GM19455 (cell line): ENCODE results near the gene ZNF185.

Source experiments
- ATAC-seq: cut with Tn5 transposase; IDR thresholded peaks from one replicate; pipeline ENCODE4 v1.9.1; 2021; ENCODE audit not compliant: unreplicated experiment

The ZNF185 gene

DNA sequence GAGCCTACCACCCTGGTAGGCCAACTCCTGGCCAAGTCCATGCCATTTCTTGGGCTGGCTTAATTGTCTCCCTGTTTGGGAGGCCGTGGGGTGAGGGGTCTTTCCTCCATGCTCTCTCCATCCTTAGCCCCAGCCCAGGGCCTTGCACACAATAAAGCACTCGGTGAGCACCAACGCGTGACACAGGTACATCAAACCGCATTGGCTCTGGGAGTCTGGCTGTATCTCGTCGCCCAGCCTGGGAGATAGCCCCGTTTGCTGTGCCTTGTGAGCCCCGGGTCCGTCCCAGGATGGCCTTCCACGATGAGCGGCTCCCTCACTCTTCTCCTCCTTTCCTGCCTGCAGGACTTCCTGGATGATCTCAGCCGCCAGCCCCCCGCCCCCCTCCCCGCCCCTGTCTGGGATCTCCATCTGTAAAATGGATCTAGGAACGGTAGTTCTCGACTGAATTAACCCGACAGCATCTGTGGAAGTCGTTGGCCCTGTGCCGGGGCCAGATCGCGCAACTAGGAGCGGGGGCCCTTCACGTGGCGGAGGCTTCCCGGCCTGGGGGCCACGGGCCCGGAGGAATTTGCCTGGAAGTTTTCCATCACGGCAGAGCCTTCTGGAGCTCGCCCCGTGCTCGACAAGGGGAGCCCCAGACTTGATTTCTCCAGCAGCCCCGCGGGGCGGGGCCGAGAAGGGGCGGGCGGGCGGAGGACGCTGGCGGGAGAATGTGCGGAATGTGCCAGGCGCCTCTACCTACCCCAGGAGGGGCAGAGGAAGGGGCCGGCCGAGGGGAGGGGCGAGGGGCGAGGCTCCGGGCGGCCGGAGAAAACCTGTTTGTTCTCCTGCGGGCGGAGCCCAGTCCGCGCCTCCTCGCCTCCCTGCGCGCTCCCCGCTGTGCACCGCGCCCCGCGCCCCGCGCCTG, at the start of gene ZNF185:
Gene ZNF185, plus strand, starts transcription at position 846 of the 910 bp plus-strand sequence. CDS start 16,423 bp downstream, outside the sequence.
- no peak for ATAC-seq

DNA sequence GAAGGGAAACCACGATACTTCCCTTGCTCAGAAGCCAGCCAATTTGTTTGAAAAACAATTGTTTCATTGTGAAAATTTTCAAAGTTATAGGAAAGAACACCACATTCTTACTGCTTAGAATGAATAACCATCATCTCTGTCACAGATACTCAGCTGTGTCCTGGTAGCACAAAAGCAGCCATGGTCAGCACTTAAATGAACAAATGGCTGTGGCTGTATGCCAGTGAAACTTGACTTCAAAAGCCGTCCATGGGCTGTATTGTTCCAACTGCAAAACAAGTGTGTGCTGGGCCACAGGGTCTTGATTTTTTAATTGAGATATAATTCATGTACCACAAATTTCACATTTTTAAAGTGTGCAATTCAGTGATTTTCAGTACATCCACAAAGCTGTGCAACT, 47.4 kb upstream of the ZNF185 start:
- no peak for ATAC-seq

DNA sequence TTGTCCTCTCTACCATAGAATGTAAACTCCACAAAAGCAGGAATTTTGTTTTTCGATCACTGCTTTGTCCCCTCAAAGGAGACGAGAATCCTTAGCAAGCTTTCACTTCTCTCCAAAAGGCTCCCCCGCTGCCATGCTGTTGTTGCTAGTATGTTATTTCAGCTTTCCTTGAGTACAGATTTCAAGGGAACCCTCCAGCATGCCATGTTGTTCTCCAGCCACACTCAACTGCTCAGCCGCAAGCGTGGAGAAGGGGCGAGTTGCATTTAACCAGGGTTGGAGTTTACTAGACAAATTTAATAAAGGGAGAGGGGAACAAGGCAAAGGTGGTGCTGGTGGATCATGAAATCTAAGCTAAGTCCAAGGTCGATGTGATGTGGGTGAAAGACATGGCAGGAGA, 43.9 kb upstream of the ZNF185 start:
- ATAC-seq, result no peak

DNA sequence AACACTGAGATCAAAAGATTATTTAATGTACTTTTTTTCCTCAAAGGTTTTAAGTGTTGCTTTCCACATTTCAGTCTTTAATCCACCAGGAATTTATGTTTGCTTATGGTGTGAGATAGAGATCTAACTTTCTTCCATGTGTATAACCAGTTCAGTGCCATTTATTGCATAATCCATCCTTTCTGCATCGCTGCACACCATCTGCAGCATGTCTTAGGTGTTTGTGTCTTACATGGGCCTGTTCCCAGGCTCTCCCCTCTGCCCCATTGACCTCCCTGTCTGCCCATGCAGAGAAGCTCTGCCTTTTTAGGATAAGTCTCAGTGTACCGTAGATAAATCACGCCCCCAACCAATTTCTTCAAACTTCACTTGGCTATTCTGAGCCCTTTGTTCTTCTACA, 36.8 kb upstream of the ZNF185 start:
- ATAC-seq, result no peak

DNA sequence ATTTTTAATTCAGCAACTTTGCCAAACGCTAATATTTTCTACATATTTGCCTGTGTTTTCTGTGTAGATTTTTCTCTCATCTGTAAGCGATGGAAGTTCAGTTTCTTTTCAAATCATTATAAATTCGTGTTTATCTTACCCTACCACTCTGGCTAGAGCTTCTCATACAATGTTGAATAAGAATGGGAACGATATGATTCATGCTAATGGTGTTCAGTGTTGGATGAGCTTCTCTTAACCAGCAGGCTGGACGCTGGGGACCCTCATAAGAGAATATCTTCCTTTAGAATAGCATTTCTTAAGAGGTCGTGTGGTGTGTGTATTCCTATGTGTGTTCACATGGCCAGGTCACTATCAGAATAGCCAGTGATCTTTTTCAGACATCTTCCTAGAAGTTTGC, 36.0 kb upstream of the ZNF185 start:
- no peak for ATAC-seq

DNA sequence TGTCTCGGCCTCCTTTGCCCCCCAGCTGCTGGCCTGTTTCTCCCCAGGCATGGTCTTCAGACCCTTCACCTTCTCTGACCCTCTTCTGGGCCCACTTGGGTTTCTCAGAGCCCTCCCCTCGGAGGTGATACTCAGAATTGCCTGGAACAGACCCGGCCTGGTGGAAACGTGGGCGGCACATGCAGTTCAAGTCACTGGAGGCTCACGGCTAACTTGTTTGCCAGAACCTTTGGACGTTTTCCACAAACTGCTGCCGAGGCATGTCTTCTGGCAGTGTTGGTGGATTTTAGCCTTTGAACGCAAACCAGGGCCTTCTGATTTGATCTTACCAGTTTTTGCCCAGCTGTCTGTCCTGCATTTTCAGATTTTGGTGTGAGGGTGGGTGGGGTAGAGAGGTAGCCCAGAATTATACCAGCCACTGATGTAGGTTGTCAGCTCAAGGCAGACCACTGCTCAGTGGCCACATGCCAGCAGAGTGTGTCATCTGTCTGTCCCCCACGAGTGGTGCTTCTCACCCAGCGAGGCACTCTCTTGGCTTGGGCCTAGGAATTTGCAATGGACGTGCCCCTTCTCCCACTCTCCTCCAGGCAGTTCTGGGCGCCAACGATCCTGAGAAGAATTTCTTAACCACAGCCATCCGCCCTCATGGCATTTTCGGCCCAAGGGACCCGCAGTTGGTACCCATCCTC, 32.5 kb upstream of the ZNF185 start:
- no peak for ATAC-seq

DNA sequence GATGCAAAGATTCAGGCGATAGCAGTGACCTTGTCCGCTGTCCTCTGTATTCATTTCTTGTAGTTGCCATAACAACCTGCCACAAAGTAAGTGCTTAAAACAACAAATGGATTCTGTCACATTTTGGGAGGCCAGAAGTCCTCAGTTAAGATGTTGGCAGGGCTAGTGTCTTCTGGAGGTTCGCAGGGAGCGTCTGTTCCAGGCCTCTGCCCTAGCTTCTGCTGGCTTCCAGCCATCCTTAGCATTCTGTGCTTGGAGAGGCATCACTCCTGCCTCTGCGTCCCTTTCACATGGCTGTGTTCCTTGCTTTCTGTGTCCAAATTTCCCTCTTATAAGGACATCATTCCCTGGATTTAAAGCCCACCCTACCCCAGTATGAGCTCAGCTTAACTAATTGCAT, 31.5 kb upstream of the ZNF185 start:
- ATAC-seq, result no peak

DNA sequence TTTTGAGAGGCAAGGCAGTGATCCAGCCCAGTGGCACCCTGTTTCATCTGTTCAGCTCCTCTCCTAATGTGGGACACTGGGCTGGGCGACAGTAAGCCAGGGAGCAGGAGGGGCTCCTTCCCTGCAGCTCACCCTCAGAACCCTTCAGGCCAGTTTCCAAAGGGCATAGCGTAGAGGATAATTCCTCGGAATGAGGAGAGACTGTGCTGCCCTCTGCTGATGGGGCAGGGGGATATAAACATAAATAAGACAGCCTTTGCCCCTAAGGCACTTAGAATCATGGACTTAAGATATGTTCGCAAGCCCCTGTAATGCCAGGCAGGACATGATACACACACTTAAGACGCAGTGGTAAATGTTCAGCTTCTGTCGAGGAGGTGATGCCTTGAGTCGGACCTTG, 27.9 kb upstream of the ZNF185 start:
- ATAC-seq, result no peak

DNA sequence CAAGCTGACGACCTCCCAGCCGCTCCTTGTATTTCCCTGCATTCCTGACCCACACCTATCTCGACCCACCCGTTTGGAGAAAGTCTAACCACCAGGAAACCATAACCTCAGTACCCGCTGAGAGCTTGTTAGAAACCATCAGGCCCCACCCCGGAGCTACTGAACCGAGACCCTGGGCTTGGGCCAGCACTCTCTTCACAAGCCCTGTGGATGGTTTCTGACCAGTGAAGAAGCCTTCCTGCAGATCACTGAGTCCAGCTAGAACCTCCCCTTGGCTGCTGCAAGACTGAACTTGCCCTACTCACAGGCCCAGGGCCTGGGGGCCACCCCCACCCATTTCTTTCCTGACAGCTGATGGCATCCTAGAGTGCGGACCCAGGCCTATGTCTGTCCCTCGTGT, 26.6 kb upstream of the ZNF185 start:
- no peak for ATAC-seq

DNA sequence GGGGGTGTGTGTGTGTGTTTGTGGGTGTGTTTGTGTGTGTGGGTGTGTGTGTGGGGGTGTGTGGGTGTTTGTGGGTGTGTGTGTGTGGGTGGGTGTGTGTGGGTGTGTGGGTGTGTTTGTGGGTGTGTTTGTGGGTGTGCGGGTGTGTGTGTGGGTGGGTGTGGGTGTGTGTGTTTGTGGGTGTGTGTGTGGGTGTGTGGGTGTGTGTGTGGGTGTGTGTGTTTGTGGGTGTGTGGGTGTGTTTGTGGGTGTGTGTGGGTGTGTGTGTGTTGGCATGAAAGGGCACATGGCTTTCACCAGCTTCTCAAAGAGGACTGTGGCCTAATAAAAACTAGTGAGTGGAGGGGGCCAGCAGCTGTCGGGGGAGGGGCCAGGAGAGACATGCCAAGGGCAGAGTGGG, 25.3 kb upstream of the ZNF185 start:
- no peak for ATAC-seq

DNA sequence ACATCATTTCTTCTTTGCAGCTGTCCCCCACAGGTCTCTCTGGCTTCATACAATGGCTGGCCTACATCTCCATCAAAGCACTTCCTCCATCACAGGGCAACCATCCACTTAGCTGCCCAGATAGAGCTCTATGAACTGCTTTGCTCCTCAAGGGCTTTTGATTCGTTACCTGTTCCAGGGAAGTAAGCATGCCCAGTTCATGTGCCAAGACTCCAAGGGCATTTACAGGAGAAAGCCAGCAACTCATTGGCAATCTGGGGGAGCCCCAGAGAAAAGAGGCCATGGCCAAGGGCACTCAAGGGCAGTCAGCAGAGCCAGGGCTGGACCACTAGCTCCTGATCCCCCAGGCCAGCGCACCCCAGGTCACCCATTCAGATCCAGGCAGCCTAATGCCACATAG, 24.5 kb upstream of the ZNF185 start:
- no peak for ATAC-seq

DNA sequence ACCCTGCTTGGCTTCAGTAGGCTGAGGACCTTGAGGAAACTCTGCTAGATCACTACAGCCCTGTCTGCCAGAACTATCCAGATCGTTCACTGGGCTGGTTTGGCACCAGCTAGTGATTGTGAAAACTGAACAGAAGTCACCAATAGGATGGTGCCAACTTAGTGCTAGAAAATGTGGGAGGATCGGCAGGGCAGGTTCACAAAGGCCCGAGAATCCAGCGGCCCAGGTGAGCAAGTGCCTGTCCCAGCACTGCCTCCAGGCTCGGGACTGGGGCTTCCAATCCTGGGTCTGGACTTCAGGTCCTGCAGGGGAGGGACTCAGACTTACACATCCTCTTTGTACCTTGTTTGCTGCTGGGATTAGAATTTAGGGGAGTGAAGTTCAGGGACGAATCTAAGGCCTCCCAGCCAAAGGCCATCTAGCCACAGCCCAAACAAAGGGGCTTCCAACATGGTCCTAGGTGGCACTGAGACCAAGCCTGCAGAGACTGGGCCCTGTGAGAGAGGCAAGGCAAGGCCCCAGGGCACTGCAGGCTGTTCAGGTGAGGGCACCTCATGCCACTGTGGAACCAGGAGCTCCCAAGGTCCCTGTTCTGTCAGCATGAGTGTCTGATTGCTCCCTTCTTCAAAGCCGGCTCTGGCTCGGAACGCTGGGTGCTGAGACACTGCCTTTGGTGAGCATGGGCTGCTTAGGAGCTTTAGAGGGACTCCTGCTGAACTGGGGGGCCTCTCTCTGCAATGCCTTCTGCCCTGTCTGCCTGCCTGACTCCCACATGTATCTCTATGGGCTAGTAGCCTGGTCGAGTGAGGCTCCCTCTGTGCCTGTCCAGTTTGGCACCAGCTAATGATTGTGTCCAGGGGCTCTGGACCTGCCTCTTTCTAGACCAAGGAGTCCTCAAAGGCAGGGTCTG, 20.7 kb upstream of the ZNF185 start:
- ATAC-seq, result no peak

DNA sequence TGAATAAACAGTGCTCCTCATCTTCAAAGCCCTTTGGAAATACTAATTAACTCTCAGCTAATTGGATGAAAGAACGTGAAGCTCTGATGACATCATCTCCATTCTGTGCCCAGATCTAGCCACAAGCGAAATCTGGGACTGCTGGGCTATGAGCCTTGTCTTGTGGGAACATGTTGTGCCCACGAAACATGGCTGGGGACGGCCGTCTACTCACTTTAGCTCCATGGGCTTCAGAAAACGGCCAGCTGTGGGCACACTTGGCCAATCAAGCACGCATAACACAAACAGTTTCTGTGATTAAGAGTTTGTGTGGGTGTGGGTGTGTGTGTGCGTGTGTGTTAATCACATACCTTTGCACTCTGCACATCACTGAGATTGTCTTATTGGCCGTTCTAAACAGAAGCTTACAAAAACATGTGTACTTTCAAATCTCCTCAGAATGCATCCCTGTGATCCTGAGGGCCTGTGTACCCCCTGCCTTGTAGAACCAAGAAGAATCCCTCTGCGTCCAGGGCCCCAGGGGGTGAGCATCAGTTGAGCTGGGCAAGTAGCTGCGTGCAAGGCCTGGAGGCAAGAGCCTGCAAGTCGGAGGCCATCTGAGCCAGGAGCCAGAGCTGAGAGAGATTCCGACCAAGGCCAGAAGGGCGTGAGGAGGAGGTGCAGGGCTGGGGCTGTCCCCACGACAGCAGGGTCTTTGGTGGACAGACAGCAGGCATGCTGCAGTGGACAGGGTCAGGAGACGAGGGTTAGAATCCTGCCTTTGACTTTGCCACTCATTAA, 18.7 kb upstream of the ZNF185 start:
- no peak for ATAC-seq

DNA sequence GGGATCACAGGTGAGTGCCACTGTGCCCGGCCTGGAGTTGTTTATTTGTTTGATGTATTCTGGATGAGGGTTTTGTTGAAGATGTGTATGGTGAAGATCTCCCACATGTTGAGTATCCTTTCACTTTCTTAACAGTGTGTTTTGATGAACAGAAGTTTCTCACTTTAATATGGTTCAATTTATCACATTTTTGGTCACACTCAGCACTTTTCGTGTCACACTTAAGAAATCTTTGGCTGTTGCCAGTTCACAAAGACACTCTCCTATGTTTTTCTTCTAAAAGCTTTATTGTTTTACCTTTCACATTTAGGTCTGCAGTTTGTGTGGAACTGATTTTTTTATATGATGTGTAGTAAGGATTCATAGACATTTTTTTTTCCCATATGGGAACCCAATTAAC, 16.6 kb upstream of the ZNF185 start:
- no peak for ATAC-seq

DNA sequence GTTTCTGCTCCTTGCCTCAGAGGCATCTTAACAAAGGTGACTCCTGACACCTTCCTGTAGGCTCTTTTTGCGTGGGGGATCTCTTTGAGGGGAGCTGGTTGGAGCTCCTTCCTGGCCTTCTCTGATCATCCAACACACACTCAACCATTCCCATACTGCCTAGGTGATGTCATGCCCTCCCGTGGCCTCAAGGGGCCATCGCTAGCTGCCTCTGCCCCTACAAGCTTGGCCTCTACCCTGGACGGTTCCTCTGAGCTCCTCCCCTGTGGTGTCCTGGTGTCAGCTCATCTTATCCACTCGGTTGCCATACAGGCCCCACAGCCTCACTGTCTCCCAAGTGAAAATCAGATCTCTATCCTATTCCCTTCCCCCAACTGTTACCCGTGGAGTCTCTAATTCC, 13.7 kb upstream of the ZNF185 start:
- ATAC-seq, result no peak

DNA sequence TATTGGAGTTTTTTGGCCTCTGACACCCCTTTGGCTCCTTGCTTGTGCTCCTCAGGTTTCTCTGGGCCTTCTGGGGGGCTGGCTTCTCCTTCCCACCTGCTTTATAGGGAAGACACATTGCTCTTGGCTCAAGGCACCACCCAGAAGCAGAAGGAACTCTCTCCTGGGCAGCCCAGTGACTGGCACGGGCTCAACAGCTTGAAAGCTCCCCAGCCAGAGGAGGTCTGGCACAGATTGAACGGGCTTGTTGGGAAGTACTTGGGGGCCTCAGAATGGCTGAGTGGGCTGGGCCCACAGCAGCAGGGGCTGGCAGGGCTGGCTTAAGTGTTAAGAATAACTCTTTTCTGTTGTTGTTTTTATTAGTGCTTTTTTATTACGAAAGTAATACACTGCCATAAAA, 11.2 kb upstream of the ZNF185 start:
- no peak for ATAC-seq

DNA sequence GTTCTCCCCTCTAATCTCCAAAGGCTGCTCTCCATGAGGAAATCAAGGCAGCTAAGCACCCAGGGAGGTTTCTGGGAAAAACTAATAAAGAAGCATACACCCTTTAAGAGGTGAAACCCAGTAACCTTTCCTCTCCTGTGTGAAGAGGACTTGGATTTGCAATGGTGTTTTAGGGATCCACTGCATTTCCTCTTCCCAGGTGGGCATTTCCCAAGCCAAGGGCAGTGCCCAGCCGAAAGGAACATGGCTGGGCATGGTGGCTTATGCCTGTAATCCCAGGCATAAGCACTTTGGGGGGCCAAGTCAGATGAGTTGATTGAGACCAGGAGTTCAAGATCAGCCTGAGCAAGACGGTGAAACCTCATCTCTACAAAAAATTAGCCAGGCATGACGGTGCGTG, 5.4 kb upstream of the ZNF185 start:
- ATAC-seq, result no peak

DNA sequence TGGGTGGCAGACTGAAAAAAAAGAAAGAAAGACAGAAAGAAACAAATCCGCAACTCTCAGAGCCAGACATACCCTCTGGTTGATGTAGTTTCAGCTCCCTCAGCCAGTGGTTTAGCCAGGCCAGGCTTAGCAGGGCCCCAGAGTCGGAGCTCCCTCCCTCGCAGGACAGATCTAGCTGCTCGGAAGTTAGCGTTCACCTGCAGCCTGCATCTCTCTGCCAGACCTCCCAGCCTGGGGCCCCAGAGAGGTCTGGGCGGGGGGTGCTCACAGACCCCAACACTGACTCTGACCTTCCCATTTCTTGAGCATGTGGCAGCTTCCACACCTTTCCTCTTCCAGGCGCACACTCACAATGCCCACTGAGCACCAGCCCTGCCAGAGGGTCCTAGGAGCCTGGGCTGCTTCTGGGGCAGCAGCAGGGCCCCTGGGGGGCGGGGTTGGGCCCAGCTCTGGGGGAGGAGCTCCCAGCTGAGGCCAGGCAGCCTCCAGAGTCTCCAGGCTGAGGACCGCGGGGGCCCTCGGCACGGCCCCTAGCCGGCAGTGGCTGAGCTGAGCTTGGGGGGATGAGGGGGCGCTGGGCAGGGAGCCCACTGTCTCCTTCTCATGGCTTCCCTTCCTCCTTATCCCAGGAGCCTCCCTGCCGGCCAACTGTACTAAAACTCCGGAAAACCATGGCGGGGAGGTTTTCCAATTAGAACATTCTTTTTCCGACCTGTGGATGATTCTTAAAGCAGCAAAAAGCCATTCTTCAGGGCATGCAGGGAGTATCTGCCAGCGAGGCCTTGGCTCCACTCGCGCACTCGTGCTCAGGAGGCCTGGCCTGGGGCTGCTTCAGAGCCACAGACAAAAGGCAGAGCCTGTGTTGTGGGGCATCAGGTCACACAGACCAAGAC, 4.6 kb upstream of the ZNF185 start:
- no peak for ATAC-seq

DNA sequence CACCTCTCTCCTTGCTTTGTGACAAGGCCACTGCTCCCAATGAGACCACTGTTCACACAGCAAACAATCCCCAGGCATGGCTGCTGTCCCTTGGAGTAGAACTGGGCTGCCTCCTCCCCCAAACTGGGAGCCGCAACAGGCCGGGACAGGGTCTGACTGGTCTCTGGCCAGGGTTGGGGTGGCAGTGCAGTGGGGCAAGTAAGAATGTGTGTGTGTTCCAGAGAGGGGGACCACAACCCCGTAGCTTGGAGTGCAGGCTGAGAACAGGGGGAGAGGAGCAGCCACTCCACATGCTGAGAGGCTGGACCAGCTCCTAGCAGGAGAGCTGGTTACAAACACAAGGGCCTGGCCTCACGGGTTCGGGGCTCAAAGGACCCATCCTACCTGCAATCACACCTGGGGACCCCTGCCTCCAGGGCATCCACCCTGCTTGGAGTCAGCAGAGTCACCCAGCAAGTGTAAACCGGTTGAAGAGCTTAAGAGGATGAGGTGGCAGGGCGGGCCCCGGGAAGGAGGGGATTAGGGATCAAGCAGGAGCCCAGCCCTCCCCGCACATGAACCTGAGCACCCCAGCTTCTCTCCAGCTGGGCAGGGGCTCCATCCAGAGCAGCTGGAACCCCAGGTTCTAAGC, 3.8 kb upstream of the ZNF185 start:
- ATAC-seq, result no peak
